HG03095 (cell line): ENCODE results near the gene DHX35.
"Not testable (repeated sequence)": the region's sequence is repeated elsewhere in the genome, so short reads cannot be mapped to it uniquely, and the experiment has no call there.

Experiments
- ATAC-seq: cut with Tn5 transposase; IDR thresholded peaks from one replicate; pipeline ENCODE4 v1.9.1; 2021; ENCODE audit warnings: moderate library complexity; ENCODE audit not compliant: unreplicated experiment

The DHX35 gene

GRCh38 chr20:38939686-38940085 is 22.5 kb upstream of the DHX35 start:
- no peak for ATAC-seq

GRCh38 chr20:38940644-38941043 is 21.5 kb upstream of the DHX35 start:
- ATAC-seq = no peak

- no peak for ATAC-seq
Observed at GRCh38 chr20:38941726-38942389, 20.3 kb upstream of the DHX35 start.

- ATAC-seq = no peak
Observed at GRCh38 chr20:38945012-38945411, 17.1 kb upstream of the DHX35 start.

- no peak for ATAC-seq
Observed at GRCh38 chr20:38946836-38947235, 15.3 kb upstream of the DHX35 start.

- no peak for ATAC-seq
Observed at GRCh38 chr20:38947931-38948362, 14.2 kb upstream of the DHX35 start.

- ATAC-seq = no peak
Observed at GRCh38 chr20:38950254-38950653, 11.9 kb upstream of the DHX35 start.

GRCh38 chr20:38951611-38952010 is 10.5 kb upstream of the DHX35 start:
- ATAC-seq = no peak

GRCh38 chr20:38952153-38952552 is 10.0 kb upstream of the DHX35 start:
- ATAC-seq = no peak

GRCh38 chr20:38953630-38954340 is 8.4 kb upstream of the DHX35 start:
- no peak for ATAC-seq

- no peak for ATAC-seq
Observed at GRCh38 chr20:38957235-38957876, 4.8 kb upstream of the DHX35 start.

GRCh38 chr20:38957915-38958485 is 4.1 kb upstream of the DHX35 start:
- no peak for ATAC-seq

GRCh38 chr20:38960187-38960687 is 1.9 kb upstream of the DHX35 start:
- ATAC-seq = not testable (repeated sequence)

- no peak for ATAC-seq
Observed at GRCh38 chr20:38961530-38962043, 557 bp upstream of the DHX35 start.

- ATAC-seq = no peak
Observed at GRCh38 chr20:38962928-38963401, 821 bp downstream of the DHX35 start.

GRCh38 chr20:38963745-38964144 is 1.6 kb downstream of the DHX35 start:
- no peak for ATAC-seq

GRCh38 chr20:38965264-38965663 is 3.1 kb downstream of the DHX35 start:
- ATAC-seq = no peak

GRCh38 chr20:38968090-38968489 is 5.9 kb downstream of the DHX35 start:
- no peak for ATAC-seq

- ATAC-seq = no peak
Observed at GRCh38 chr20:38969708-38970107, 7.6 kb downstream of the DHX35 start.

GRCh38 chr20:38970302-38970701 is 8.2 kb downstream of the DHX35 start:
- no peak for ATAC-seq

- ATAC-seq = no peak
Observed at GRCh38 chr20:38973107-38973506, 11.0 kb downstream of the DHX35 start.
